HepG2 (cell line): Measurements from ENCODE around the gene FGD5. TPM values are rescaled to one million over a fixed set of nuclear protein-coding genes. Genes with fewer than 3 reads are reported as not detected.

Experiments used
- ATAC-seq: fragments of 200-7000 bp; cut with Tn5 transposase; 3 replicates; pipeline ENCODE4 v1.9.1; 2020; ENCODE audit warnings: mild to moderate bottlenecking, moderate library complexity
- BruUV-seq: library from RNA; stranded (reverse); fragments of 400-500 nt; replicated peaks from 2 replicates; lab custom pipeline; 2021; lab: Mats Ljungman, UMichigan
- CTCF ChIA-PET: fragments of 300-600 bp; formaldehyde crosslinking; extraction: SDS; loops from one replicate; lab custom pipeline; 2021; ENCODE audit warnings: low total read pairs, inconsistent platforms, low intra/inter-chr PET ratio; lab: Yijun Ruan, JAX
- POLR2A ChIA-PET: fragments of 350-600 bp; sonication (Branson Sonifier 250); formaldehyde crosslinking; loops from one replicate; lab custom pipeline; 2020; ENCODE audit warnings: antibody characterized with exemption, inconsistent platforms; lab: Yijun Ruan, JAX
- DNase-seq: peaks from one replicate; pipeline ENCODE4 v3.0.0-alpha.2; 2015; ENCODE audit warnings: low spot score
- FAIRE-seq: peaks from 3 replicates; lab custom pipeline; 2011; peaks lifted over from hg19 to GRCh38; lab: Jason Lieb, UNC
- H2AFZ ChIP-seq: one replicate; pipeline ENCODE4 v1.6.1; 2011; ENCODE audit warnings: low read length, inconsistent platforms
- H3K27ac ChIP-seq: fragments of 300-600 bp; 3 replicates; pipeline ENCODE4 v1.8.0; 2011; ENCODE audit warnings: mixed run types, mild to moderate bottlenecking, mixed read lengths, low read length, inconsistent platforms; ENCODE audit not compliant: insufficient read depth; ENCODE audit errors: extremely low read length
- H3K27me3 ChIP-seq, 2 experiments: fragments of 200-600 bp in 1 of 2; 2 replicates in 1 of 2; 3 replicates in 1 of 2; pipeline versions ENCODE4 v1.6.0 to v1.8.0; 2011; ENCODE audit warnings: low read length in 2 of 2, mild to moderate bottlenecking in 2 of 2, moderate library complexity in 2 of 2, inconsistent platforms in 1 of 2; ENCODE audit not compliant: insufficient read depth in 2 of 2, control insufficient read depth in 1 of 2
- H3K36me3 ChIP-seq, 2 experiments: fragments of 200-600 bp in 1 of 2; replicated peaks in 1 of 2; 2 replicates in 1 of 2; 3 replicates in 1 of 2; pipeline versions ENCODE4 v1.5.1 to v1.8.0; 2011; ENCODE audit warnings: low read length in 2 of 2, inconsistent platforms in 1 of 2; ENCODE audit not compliant: insufficient read depth in 2 of 2, control insufficient read depth in 1 of 2
- H3K4me1 ChIP-seq: 2 replicates; pipeline ENCODE4 v1.5.1; 2012; ENCODE audit warnings: low read length, inconsistent platforms; ENCODE audit not compliant: insufficient read depth
- H3K4me2 ChIP-seq: 2 replicates; pipeline ENCODE4 v1.6.0; 2011; ENCODE audit warnings: low read depth, low read length, inconsistent platforms
- H3K4me3 ChIP-seq, 3 experiments: fragments of 200-600 bp in 1 of 3; sonication (generic), shearing (Covaris generic) in 1 of 3; replicated peaks in 1 of 3; 2 replicates each; pipeline ENCODE4 v1.5.1; 2011 to 2016; ENCODE audit warnings: low read length in 3 of 3, inconsistent platforms in 2 of 3, low read depth in 2 of 3, mild to moderate bottlenecking in 2 of 3, control low read depth in 1 of 3, mixed read lengths in 1 of 3; ENCODE audit not compliant: insufficient read depth in 1 of 3
- H3K79me2 ChIP-seq: one replicate; pipeline ENCODE4 v1.6.1; 2011; ENCODE audit warnings: low read length, inconsistent platforms; ENCODE audit not compliant: insufficient read depth
- H3K9ac ChIP-seq: 2 replicates; pipeline ENCODE4 v1.6.0; 2011; ENCODE audit warnings: mild to moderate bottlenecking, low read depth, low read length, inconsistent platforms; ENCODE audit not compliant: insufficient read depth
- H3K9me3 ChIP-seq: 2 replicates; pipeline ENCODE4 v1.5.1; 2012; ENCODE audit warnings: mild to moderate bottlenecking, low read length
- H4K20me1 ChIP-seq: 2 replicates; pipeline ENCODE4 v1.6.0; 2011; ENCODE audit warnings: inconsistent platforms, mild to moderate bottlenecking, low read length, moderate library complexity; ENCODE audit not compliant: insufficient read depth
- ARNT ChIP-seq: fragments of 450-650 bp; IDR thresholded peaks from 2 replicates; pipeline ENCODE4 v1.6.1; 2017
- CBFB ChIP-seq: sonication (generic); formaldehyde crosslinking; IDR thresholded peaks from 2 replicates; pipeline ENCODE4 v1.4.0; 2020; ENCODE audit warnings: missing genetic modification reagents
- DPF2 ChIP-seq: sonication (generic); formaldehyde crosslinking; IDR thresholded peaks from 2 replicates; pipeline ENCODE4 v1.4.0; 2020; ENCODE audit warnings: mild to moderate bottlenecking, low read depth, missing genetic modification reagents, borderline replicate concordance
- HMG20A ChIP-seq: IDR thresholded peaks from 2 replicates; pipeline ENCODE4 v1.6.1; 2016; ENCODE audit warnings: borderline replicate concordance
- MAZ ChIP-seq, 2 experiments: sonication (generic) in 1 of 2; formaldehyde crosslinking in 1 of 2; IDR thresholded peaks; 2 replicates each; pipeline versions ENCODE4 v1.5.0 to v1.6.1; 2012 to 2020; ENCODE audit warnings: low read depth in 2 of 2, mild to moderate bottlenecking in 2 of 2, borderline replicate concordance in 1 of 2, improper control_type of control experiment in 1 of 2, low read length in 1 of 2, missing genetic modification reagents in 1 of 2, moderate library complexity in 1 of 2
- TBL1XR1 ChIP-seq: fragments of 150-350 bp; IDR thresholded peaks from 2 replicates; pipeline ENCODE4 v1.6.1; 2014; ENCODE audit warnings: borderline replicate concordance, low read length; ENCODE audit not compliant: partially characterized antibody
- ZBTB1 ChIP-seq: sonication (generic); formaldehyde crosslinking; IDR thresholded peaks from 2 replicates; pipeline ENCODE4 v1.4.0; 2020; ENCODE audit warnings: missing genetic modification reagents, borderline replicate concordance
- ZBTB7B ChIP-seq: sonication (generic); formaldehyde crosslinking; IDR thresholded peaks from 2 replicates; pipeline ENCODE4 v1.4.0; 2020; ENCODE audit warnings: missing genetic modification reagents
- ZNF274 ChIP-seq: sonication (generic); formaldehyde crosslinking; IDR thresholded peaks from 2 replicates; pipeline ENCODE4 v1.5.1; 2020; ENCODE audit warnings: mild to moderate bottlenecking, missing genetic modification reagents
- ZNF3 ChIP-seq: IDR thresholded peaks from 2 replicates; pipeline ENCODE4 v1.7.0; 2017; ENCODE audit warnings: inconsistent platforms
- ZNF337 ChIP-seq: sonication (generic); formaldehyde crosslinking; IDR thresholded peaks from 2 replicates; pipeline ENCODE4 v1.5.1; 2020; ENCODE audit warnings: missing genetic modification reagents, low read depth, mild to moderate bottlenecking, borderline replicate concordance
- ZNF772 ChIP-seq: sonication (generic); formaldehyde crosslinking; IDR thresholded peaks from 2 replicates; pipeline ENCODE4 v1.5.0; 2020; ENCODE audit warnings: mild to moderate bottlenecking, missing genetic modification reagents
- WGBS: methylation state at CpG from one replicate; pipeline ENCODE4 v1.1.6; 2017; ENCODE audit warnings: low lambda C conversion rate; 5-methylcytosine and 5-hydroxymethylcytosine counted together
- in situ Hi-C: cut with HindIII; loops from 2 replicates; pipeline ENCODE4 v1.10.0; 2017; ENCODE audit warnings: low pct_unique_long_range_greater_than_20kb; ENCODE audit not compliant: extremely low pct_ligation_motif_present
- intact Hi-C: fragments of 100-400 bp; cut with micrococcal nuclease; formaldehyde crosslinking; loops from one replicate; pipeline ENCODE4 v1.10.0; 2022; ENCODE audit not compliant: unreplicated experiment
- polyA plus RNA-seq, 8 experiments: library from polyadenylated mRNA; depleted of rRNA in 3 of 8; stranded (reverse) in 7 of 8; unstranded in 1 of 8; fragments of >200 nt; fragmentation: Illumina TruSeq in 4 of 8; extraction: Trizol in 4 of 8; gene quantifications; 2 replicates each; pipeline versions ENCODE4 v1.2.1 to v1.2.3, GENCODE V29; 2011 to 2016; ENCODE audit warnings: low read depth in 4 of 8, missing spikeins in 1 of 8, mixed read lengths in 1 of 8; ENCODE audit not compliant: insufficient read depth in 1 of 8
- total RNA-seq, 5 experiments: library from RNA; depleted of rRNA; stranded (reverse); fragments of >200 nt; fragmentation: Illumina TruSeq; extraction: Trizol; gene quantifications; 2 replicates each; pipeline ENCODE4 v1.2.3, GENCODE V29; 2016; ENCODE audit warnings: low read depth in 1 of 5
- TF ChIP-seq, protein P1 (sequence below): sonication (generic); formaldehyde crosslinking; IDR thresholded peaks from 2 replicates; pipeline ENCODE4 v1.5.0; 2020; ENCODE audit warnings: missing genetic modification reagents, mild to moderate bottlenecking, borderline replicate concordance
- TF ChIP-seq, protein P2 (sequence below): sonication (generic); formaldehyde crosslinking; IDR thresholded peaks from 2 replicates; pipeline ENCODE4 v1.5.1; 2020; ENCODE audit warnings: mild to moderate bottlenecking, missing genetic modification reagents, moderate library complexity
- TF ChIP-seq, protein P3 (sequence below): IDR thresholded peaks from 2 replicates; pipeline ENCODE4 v1.6.1; 2016
- TF ChIP-seq, protein P4 (sequence below): sonication (generic); formaldehyde crosslinking; IDR thresholded peaks from 2 replicates; pipeline ENCODE4 v1.4.0; 2020; ENCODE audit warnings: missing genetic modification reagents, borderline replicate concordance
- TF ChIP-seq, protein P5 (sequence below): sonication (generic); formaldehyde crosslinking; IDR thresholded peaks from 2 replicates; pipeline ENCODE4 v1.4.0; 2020; ENCODE audit warnings: mild to moderate bottlenecking, missing genetic modification reagents

FGD5 gene
- total and polyA plus RNA-seq, 2 of the 13 experiments (the other 11 are each of a cell fraction or from before 2014, with no cell fraction given) = 0.17 TPM; not detected in 1

DNA sequence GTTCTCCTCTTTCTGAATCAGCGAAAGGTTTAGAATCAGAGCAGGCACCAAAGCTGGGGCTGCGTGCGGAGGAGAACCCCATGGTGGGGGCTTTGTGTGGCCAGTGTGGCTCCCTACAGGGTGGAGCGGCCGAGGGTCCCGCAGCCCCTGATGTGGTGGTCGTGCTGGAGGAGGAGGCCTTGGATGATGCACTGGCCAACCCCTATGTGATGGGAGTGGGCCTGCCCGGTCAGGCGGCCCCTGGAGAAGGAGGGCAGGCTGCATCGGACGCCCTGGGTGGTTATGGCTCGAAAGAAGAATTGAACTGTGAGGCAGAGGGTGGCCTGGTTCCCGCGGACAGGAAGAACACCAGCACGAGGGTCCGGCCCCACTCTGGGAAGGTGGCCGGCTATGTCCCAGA lies 1.4 kb downstream of the FGD5 start:
- ChIA-PET CTCF (no interaction called here), POLR2A (no interaction called here)
- FAIRE-seq = no peak
- Histone ChIP-seq H3K79me2 (no peaks in the 10 kb centered on the region), H3K9me3 (no peaks in the 10 kb centered on the region), H3K4me3 (no peak overlapping the region), H3K4me2 (no peak overlapping the region), H3K27me3 (peaks cover 0 to 32% of the 10 kb centered on the region in 2 experiments; a peak in 4 of 5 replicates), H3K9ac (no peak overlapping the region), H4K20me1 (no peaks in the 10 kb centered on the region), H2AFZ (no peak overlapping the region), H3K4me1 (no peaks in the 10 kb centered on the region), H3K36me3 (no peaks in the 10 kb centered on the region; a peak in 1 of 5 replicates), H3K27ac (no peak overlapping the region)
- ATAC-seq = no peak
- WGBS = 88% methylated on average over 1 of the region's 17 CpGs
- BruUV-seq = no TSS peak
- intact Hi-C loops (no loop called here), in situ Hi-C loops (no loop called here)
- no peak for DNase-seq
- TF ChIP-seq ARNT (no peak), ZBTB1 (CRISPR knock-in tag) (no peak), CBFB (CRISPR knock-in tag) (no peak), HMG20A (CRISPR knock-in tag) (no peak), ZNF274 (CRISPR knock-in tag) (no peak), ZBTB7B (CRISPR knock-in tag) (no peak), ZNF772 (CRISPR knock-in tag) (no peak), ZNF3 (CRISPR knock-in tag) (no peak), MAZ (IDR thresholded peaks at IDR 0.05; ENCODE audit: borderline replicate concordance, low read depth, low read length) (no peak), MAZ (CRISPR knock-in tag; IDR thresholded peaks at IDR 0.05; ENCODE audit: low read depth) (no peak), ZNF337 (CRISPR knock-in tag) (no peak), DPF2 (no peak), TBL1XR1 (no peak)
- TF ChIP-seq, protein P1, sequence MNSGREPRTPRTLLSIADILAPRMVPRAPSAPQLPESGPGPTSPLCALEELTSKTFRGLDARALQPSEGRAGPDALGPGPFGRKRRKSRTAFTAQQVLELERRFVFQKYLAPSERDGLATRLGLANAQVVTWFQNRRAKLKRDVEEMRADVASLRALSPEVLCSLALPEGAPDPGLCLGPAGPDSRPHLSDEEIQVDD = no peak
- TF ChIP-seq, protein P2, sequence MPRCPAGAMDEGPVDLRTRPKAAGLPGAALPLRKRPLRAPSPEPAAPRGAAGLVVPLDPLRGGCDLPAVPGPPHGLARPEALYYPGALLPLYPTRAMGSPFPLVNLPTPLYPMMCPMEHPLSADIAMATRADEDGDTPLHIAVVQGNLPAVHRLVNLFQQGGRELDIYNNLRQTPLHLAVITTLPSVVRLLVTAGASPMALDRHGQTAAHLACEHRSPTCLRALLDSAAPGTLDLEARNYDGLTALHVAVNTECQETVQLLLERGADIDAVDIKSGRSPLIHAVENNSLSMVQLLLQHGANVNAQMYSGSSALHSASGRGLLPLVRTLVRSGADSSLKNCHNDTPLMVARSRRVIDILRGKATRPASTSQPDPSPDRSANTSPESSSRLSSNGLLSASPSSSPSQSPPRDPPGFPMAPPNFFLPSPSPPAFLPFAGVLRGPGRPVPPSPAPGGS (CRISPR knock-in tag) = no peak
- TF ChIP-seq, protein P3, sequence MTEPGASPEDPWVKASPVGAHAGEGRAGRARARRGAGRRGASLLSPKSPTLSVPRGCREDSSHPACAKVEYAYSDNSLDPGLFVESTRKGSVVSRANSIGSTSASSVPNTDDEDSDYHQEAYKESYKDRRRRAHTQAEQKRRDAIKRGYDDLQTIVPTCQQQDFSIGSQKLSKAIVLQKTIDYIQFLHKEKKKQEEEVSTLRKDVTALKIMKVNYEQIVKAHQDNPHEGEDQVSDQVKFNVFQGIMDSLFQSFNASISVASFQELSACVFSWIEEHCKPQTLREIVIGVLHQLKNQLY (CRISPR knock-in tag) = no peak
- TF ChIP-seq, protein P4, sequence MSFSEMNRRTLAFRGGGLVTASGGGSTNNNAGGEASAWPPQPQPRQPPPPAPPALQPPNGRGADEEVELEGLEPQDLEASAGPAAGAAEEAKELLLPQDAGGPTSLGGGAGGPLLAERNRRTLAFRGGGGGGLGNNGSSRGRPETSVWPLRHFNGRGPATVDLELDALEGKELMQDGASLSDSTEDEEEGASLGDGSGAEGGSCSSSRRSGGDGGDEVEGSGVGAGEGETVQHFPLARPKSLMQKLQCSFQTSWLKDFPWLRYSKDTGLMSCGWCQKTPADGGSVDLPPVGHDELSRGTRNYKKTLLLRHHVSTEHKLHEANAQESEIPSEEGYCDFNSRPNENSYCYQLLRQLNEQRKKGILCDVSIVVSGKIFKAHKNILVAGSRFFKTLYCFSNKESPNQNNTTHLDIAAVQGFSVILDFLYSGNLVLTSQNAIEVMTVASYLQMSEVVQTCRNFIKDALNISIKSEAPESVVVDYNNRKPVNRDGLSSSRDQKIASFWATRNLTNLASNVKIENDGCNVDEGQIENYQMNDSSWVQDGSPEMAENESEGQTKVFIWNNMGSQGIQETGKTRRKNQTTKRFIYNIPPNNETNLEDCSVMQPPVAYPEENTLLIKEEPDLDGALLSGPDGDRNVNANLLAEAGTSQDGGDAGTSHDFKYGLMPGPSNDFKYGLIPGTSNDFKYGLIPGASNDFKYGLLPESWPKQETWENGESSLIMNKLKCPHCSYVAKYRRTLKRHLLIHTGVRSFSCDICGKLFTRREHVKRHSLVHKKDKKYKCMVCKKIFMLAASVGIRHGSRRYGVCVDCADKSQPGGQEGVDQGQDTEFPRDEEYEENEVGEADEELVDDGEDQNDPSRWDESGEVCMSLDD (CRISPR knock-in tag) = no peak
- TF ChIP-seq, protein P5, sequence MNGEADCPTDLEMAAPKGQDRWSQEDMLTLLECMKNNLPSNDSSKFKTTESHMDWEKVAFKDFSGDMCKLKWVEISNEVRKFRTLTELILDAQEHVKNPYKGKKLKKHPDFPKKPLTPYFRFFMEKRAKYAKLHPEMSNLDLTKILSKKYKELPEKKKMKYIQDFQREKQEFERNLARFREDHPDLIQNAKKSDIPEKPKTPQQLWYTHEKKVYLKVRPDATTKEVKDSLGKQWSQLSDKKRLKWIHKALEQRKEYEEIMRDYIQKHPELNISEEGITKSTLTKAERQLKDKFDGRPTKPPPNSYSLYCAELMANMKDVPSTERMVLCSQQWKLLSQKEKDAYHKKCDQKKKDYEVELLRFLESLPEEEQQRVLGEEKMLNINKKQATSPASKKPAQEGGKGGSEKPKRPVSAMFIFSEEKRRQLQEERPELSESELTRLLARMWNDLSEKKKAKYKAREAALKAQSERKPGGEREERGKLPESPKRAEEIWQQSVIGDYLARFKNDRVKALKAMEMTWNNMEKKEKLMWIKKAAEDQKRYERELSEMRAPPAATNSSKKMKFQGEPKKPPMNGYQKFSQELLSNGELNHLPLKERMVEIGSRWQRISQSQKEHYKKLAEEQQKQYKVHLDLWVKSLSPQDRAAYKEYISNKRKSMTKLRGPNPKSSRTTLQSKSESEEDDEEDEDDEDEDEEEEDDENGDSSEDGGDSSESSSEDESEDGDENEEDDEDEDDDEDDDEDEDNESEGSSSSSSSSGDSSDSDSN = no peak
